Panc1 (cell line): ENCODE results near the gene PIP5K1C.

Experiments used
- CTCF ChIP-seq: fragments of 450-650 bp; IDR thresholded peaks from 2 replicates; pipeline ENCODE4 v1.5.1; 2017; ENCODE audit warnings: mild to moderate bottlenecking
- POLR2AphosphoS5 ChIP-seq: IDR thresholded peaks from 2 replicates; pipeline ENCODE4 v1.6.1; 2012; ENCODE audit warnings: mild to moderate bottlenecking, low read depth, low read length, moderate library complexity
- SIN3A ChIP-seq: IDR thresholded peaks from 2 replicates; pipeline ENCODE4 v1.6.1; 2012; ENCODE audit warnings: low read depth, mild to moderate bottlenecking, low read length, moderate library complexity, borderline replicate concordance; ENCODE audit not compliant: insufficient read depth
- TF ChIP-seq, protein P1 (sequence below), 2 experiments: IDR thresholded peaks; 2 replicates each; pipeline ENCODE4 v1.6.1; 2011 to 2012; ENCODE audit warnings: low read depth in 2 of 2, control low read depth in 1 of 2, low read length in 1 of 2, mild to moderate bottlenecking in 1 of 2, moderate library complexity in 1 of 2; ENCODE audit not compliant: insufficient read depth in 1 of 2

DNA sequence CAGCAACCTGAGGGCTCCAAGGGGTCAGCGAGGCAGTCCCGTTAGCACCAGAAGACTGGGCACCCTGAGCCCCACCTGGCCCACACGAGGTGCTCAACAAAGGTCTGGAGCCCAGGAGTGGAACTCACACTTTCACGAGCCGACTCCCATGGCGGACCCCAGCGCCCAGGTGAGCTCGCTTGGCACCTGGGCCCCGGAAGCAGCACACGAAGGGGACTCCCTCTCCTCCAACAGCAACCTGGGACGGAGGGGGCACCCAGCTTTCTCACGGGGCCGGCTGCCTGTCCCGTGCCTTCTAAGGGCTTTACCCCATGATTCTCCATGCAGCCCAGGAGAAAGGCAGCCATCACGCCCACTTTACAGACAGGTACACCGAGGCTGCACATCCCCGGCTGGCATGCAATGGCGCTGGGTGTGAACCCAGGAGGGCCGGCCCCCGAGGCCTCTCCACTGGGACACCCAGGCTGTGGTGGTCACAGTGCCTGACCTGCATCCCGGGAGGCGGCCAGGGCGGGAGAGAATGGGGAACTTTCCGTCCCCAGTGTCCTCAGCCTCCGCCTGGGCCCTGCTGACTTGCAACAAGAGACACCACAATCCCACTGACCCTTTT is 5.0 kb downstream of the PIP5K1C start:
- no peak for TF ChIP-seq CTCF
- no peak for TF ChIP-seq POLR2AphosphoS5
- TF ChIP-seq, protein P1, sequence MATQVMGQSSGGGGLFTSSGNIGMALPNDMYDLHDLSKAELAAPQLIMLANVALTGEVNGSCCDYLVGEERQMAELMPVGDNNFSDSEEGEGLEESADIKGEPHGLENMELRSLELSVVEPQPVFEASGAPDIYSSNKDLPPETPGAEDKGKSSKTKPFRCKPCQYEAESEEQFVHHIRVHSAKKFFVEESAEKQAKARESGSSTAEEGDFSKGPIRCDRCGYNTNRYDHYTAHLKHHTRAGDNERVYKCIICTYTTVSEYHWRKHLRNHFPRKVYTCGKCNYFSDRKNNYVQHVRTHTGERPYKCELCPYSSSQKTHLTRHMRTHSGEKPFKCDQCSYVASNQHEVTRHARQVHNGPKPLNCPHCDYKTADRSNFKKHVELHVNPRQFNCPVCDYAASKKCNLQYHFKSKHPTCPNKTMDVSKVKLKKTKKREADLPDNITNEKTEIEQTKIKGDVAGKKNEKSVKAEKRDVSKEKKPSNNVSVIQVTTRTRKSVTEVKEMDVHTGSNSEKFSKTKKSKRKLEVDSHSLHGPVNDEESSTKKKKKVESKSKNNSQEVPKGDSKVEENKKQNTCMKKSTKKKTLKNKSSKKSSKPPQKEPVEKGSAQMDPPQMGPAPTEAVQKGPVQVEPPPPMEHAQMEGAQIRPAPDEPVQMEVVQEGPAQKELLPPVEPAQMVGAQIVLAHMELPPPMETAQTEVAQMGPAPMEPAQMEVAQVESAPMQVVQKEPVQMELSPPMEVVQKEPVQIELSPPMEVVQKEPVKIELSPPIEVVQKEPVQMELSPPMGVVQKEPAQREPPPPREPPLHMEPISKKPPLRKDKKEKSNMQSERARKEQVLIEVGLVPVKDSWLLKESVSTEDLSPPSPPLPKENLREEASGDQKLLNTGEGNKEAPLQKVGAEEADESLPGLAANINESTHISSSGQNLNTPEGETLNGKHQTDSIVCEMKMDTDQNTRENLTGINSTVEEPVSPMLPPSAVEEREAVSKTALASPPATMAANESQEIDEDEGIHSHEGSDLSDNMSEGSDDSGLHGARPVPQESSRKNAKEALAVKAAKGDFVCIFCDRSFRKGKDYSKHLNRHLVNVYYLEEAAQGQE (IDR thresholded peaks at IDR 0.05; ENCODE audit: insufficient read depth in 1 of 2, low read depth in 2 of 2, low read length in 1 of 2) = no peak
- no peak for TF ChIP-seq SIN3A
